Stomach (tissue), 4 donors: ENCODE data around the gene ZBTB46.

ENCODE experiments used
- CTCF ChIP-seq, 7 experiments: fragments of 450-650 bp in 4 of 7; fragments of 200-600 bp in 3 of 7; sonication (generic) in 3 of 7; IDR thresholded peaks; one replicate each; pipeline ENCODE4 v1.5.1; 2016 to 2019; ENCODE audit warnings: antibody characterized with exemption in 7 of 7, control low read depth in 2 of 7, mild to moderate bottlenecking in 1 of 7
- POLR2A ChIP-seq, 4 donors: fragments of 450-650 bp; IDR thresholded peaks; one replicate each; pipeline ENCODE4 v1.6.1; 2016; ENCODE audit warnings: antibody characterized with exemption in 4 of 4, control low read depth in 2 of 4, mild to moderate bottlenecking in 1 of 4, moderate library complexity in 1 of 4

GRCh38 chr20:63702751-63703470, 128.2 kb downstream of the ZBTB46 start:
- TF ChIP-seq CTCF (IDR thresholded peaks at IDR 0.05) (no peak), POLR2A (IDR thresholded peaks at IDR 0.05) (no peak)
